ENCODE data around the gene KLHL29.

Gene KLHL29

GRCh38 chr2:23504591-23504990 lies 119.6 kb downstream of the KLHL29 start:
- TF ChIP-seq, protein P1, sequence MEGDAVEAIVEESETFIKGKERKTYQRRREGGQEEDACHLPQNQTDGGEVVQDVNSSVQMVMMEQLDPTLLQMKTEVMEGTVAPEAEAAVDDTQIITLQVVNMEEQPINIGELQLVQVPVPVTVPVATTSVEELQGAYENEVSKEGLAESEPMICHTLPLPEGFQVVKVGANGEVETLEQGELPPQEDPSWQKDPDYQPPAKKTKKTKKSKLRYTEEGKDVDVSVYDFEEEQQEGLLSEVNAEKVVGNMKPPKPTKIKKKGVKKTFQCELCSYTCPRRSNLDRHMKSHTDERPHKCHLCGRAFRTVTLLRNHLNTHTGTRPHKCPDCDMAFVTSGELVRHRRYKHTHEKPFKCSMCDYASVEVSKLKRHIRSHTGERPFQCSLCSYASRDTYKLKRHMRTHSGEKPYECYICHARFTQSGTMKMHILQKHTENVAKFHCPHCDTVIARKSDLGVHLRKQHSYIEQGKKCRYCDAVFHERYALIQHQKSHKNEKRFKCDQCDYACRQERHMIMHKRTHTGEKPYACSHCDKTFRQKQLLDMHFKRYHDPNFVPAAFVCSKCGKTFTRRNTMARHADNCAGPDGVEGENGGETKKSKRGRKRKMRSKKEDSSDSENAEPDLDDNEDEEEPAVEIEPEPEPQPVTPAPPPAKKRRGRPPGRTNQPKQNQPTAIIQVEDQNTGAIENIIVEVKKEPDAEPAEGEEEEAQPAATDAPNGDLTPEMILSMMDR (conservative IDR thresholded peaks at IDR 0.05) = no peak
- TF ChIP-seq ZFX (IDR thresholded peaks at IDR 0.05) = no peak
- H3K27ac ChIP-seq = no peak overlapping the region

- no peak overlapping the region for H3K27ac ChIP-seq
- no peak for TF ChIP-seq ZFX (IDR thresholded peaks at IDR 0.05)
- TF ChIP-seq, protein P1 (conservative IDR thresholded peaks at IDR 0.05) = no peak
Observed at GRCh38 chr2:23505218-23505983, 120.4 kb downstream of the KLHL29 start.

GRCh38 chr2:23505984-23506380 lies 121.0 kb downstream of the KLHL29 start:
- TF ChIP-seq, protein P1 (conservative IDR thresholded peaks at IDR 0.05) = no peak
- TF ChIP-seq ZFX (IDR thresholded peaks at IDR 0.05) = no peak
- no peak overlapping the region for H3K27ac ChIP-seq

DNA sequence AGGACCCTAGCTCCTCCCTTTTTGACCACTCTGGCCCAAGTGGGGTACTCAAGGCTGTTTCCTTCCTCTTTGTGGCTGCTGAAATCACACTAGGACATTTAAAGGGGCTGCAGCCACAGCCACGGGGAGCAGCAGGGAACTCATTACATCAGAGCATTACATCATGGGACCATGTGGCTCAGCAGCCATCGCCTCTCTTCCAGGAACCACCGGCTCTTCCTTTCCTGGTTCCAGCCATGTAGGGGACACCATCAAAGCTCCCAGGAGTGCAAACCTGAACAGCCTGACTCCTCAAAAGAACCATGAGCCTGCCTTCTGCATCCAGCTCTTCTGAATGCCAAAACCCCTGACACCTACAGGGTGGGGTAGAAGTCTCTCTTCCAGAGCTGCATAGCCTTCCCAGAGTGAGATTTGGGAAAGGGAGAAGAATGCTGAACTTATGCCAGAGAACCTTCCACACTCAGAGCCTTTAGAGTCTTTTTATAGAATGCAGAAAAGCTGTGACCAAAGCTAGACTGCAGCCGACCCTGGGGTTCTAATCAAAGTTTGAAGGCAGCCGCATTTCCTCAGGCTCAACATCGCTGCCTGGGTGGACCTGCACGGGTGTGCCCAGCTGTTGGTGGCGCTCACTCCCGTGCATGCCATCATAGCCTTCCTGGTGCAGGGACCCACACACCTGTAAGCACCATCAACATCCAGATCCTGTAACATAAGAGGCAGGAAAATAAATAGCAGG lies 121.7 kb downstream of the KLHL29 start:
- TF ChIP-seq ZFX (IDR thresholded peaks at IDR 0.05) = no peak
- TF ChIP-seq, protein P1 (conservative IDR thresholded peaks at IDR 0.05) = no peak
- H3K27ac ChIP-seq = no peak overlapping the region

DNA sequence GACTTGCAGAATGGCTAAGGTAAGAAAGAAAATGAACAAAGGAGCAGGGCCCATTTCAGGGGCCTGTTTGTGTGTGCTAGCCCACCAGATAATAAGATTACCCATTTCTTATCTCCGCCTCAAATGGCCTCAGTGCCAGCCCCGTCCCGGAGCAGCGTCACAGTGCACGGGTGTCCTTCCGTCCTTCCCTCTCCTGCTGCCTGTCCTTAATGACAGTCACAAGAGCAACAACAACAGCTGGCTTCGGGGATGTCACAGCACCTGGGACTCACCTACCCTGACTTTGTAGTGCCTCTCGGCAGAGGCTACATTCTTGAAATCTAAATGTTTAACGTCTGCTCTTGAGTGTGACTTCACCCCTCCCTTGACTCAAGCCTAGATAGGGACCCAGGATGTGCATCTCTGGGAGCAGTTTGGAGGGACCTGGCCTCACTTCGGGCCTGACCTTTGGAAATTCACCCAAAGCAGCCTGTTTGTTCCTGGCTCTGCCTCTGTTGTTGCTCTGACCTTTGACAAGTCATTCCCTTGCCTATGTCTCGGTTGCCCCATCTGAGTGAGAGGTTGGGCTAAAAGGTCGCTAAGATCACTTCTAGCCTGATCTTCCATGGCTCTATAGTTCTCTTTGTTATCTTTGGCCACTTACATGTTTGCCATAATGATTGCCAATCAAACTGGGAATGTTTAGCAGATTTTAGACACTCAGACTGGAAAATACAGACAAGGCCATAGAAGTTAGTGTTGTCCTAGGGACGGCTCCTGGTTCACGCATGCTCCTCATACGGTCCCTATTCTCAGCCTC lies 122.5 kb downstream of the KLHL29 start:
- H3K27ac ChIP-seq = no peak overlapping the region
- TF ChIP-seq, protein P1 (conservative IDR thresholded peaks at IDR 0.05) = no peak
- TF ChIP-seq ZFX (IDR thresholded peaks at IDR 0.05) = no peak

GRCh38 chr2:23508066-23508390 lies 123.0 kb downstream of the KLHL29 start:
- TF ChIP-seq ZFX (IDR thresholded peaks at IDR 0.05) = no peak
- TF ChIP-seq, protein P1 (conservative IDR thresholded peaks at IDR 0.05) = no peak
- H3K27ac ChIP-seq = no peak overlapping the region

GRCh38 chr2:23509103-23509502 lies 124.1 kb downstream of the KLHL29 start:
- TF ChIP-seq, protein P1 (conservative IDR thresholded peaks at IDR 0.05) = no peak
- no peak for TF ChIP-seq ZFX (IDR thresholded peaks at IDR 0.05)
- H3K27ac ChIP-seq = no peak overlapping the region
